ENCODE measurements around the gene KCNIP4.

GRCh38 chr4:20839957-20840356 lies 1108.6 kb downstream of the KCNIP4 start:
- TF ChIP-seq CTCF (conservative IDR thresholded peaks at IDR 0.05) (no peak), EZH2 (IDR thresholded peaks at IDR 0.05; ENCODE audit: low read depth) (no peak)
